Prostate gland (tissue), 2 donors: Measurements from ENCODE around the gene POU4F1.

ENCODE experiments used
- POLR2A ChIP-seq: fragments of 450-650 bp; IDR thresholded peaks from one replicate; pipeline ENCODE4 v1.6.1; 2016; ENCODE audit warnings: antibody characterized with exemption, mild to moderate bottlenecking
- POLR2AphosphoS5 ChIP-seq: sonication (generic); formaldehyde crosslinking; IDR thresholded peaks from one replicate; pipeline ENCODE4 v1.6.1; 2017; ENCODE audit warnings: antibody characterized with exemption
- TF ChIP-seq, protein P1 (sequence below), 4 experiments: fragments of 200-600 bp in 2 of 4; fragments of 450-650 bp in 2 of 4; sonication (generic) in 2 of 4; IDR thresholded peaks; 1 replicate in 3 of 4; 2 replicates in 1 of 4; pipeline ENCODE4 v1.5.1; 2016 to 2019; ENCODE audit warnings: antibody characterized with exemption in 4 of 4, mild to moderate bottlenecking in 2 of 4, moderate library complexity in 2 of 4

DNA sequence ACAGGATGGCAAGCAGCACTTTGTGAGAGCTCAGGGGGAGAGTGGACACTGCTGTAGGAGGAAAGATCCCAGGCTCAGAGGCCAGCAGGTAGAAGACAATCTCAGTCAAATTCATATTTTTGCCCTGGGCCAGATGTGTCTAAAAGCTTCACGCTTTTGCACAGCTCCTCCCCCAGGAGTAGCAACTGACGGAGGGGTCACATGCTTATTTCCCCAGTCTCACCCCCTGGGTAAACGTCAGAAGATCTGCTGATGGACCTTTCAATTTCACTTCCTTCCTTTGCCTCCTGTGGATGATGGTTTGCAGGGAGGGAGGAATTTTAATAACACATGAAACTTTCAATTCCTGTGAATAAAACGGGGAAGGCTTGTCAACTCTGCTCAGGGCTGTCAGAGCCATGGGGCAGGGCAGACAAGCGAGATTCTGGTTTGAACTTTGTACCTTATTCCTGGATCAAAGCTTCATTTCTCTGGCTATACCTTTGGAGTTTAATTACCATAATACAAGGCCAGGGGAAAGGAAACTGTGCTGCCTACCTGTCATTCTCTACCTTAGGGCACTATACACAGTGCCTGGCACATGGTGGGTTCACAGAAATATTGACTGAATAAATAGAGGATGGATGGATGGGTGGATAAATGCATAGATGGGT is 41.0 kb downstream of the POU4F1 start:
- TF ChIP-seq POLR2A, result no peak
- TF ChIP-seq, protein P1, sequence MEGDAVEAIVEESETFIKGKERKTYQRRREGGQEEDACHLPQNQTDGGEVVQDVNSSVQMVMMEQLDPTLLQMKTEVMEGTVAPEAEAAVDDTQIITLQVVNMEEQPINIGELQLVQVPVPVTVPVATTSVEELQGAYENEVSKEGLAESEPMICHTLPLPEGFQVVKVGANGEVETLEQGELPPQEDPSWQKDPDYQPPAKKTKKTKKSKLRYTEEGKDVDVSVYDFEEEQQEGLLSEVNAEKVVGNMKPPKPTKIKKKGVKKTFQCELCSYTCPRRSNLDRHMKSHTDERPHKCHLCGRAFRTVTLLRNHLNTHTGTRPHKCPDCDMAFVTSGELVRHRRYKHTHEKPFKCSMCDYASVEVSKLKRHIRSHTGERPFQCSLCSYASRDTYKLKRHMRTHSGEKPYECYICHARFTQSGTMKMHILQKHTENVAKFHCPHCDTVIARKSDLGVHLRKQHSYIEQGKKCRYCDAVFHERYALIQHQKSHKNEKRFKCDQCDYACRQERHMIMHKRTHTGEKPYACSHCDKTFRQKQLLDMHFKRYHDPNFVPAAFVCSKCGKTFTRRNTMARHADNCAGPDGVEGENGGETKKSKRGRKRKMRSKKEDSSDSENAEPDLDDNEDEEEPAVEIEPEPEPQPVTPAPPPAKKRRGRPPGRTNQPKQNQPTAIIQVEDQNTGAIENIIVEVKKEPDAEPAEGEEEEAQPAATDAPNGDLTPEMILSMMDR (IDR thresholded peaks at IDR 0.05), result no peak
- TF ChIP-seq POLR2AphosphoS5, result no peak
